NCI-H345 treated with DMSO at 0.1 percent for 48 hours (cell line): Measurements from ENCODE around the gene HDAC8.
A peak's percentile ranks its signal among the peaks of the same experiment; 100 is the strongest.
"Not testable (repeated sequence)": the region's sequence is repeated elsewhere in the genome, so short reads cannot be mapped to it uniquely, and the experiment has no call there.

ENCODE experiments used
- DNase-seq: peaks from one replicate; lab custom pipeline; 2025; ENCODE audit not compliant: unreplicated experiment; lab: John Stamatoyannopoulos, UW

The HDAC8 gene

GRCh38 chrX:72326605-72327300, 245.9 kb downstream of the HDAC8 start:
- no peak for DNase-seq

GRCh38 chrX:72319651-72320050, 253.0 kb downstream of the HDAC8 start:
- not testable (repeated sequence) for DNase-seq

DNA sequence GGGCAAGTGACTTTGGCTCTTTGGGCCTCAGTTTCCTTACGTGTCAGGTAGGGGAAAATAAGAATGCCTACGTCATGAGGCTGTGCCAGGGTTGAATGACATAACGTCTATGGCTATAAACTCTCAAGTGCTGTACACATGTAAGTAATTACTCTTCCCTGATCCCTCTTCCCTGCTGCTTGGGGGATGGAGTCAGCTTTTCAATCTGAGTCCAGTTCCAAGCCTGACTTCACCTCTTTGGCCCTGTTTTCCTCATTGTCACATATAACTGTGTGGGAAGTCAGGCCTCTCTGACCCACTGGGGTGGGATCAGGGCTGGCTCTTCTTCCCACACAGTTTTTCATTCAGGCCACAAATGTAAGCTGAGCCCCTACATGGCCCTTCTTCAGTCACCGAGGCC, 255.5 kb downstream of the HDAC8 start:
- no peak for DNase-seq

DNA sequence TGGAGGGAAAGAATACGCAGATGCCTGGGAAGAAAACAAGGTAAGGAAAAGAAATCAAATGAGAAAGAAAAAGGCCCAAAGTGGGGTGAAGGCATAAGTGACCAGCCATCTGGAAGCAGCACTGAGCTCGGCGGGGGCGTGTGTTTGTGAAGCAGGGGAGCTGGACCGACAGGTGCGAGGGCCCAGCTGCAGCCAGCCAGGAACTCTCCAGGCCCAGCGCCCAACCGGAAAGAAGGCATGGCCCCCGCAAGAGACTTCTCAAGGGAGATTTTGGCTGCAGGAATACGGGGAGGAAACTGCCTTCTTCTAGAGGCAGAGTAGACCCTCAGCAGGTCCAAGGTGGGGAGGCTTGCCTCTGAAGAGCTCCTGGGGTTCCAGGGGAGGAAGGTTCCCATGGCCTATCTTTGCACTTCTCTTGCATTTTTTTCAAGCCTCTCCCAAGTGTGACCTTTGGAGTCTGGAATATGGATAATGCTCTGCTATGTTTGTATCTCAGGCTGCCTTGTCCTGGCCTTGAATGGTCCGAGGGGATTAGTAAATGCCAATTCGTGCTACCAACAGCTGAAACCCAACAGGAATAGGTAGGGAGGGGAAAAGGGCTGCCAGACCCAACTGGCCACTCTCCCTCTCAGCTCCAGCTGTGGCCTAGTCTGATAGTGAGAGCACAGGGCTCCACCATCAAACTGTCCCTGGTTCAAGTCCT, 256.1 kb downstream of the HDAC8 start:
- DNase-seq = no peak

DNA sequence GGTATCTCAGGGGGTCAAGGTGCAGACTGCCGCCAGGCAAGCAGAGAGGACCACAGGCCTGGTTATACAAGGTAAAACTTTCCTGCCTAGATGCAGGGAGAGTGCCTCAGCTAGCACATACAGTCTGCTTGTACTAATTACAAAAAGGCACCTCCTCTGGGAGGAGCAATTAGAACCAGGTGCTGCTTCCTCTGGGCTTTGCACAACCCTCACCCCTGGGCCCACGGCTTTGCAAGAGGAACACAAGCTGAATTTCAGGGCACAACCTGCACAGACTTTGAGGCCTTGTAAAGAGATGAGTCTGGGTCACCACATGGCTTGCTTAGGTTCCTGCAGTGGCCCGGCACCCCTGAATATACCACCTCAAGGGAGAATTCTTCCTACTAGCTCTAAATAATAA, 257.8 kb downstream of the HDAC8 start:
- DNase-seq = no peak

GRCh38 chrX:72313707-72314641, 258.7 kb downstream of the HDAC8 start:
- no peak for DNase-seq

- no peak for DNase-seq
These were observed 260.2 kb downstream of the HDAC8 start for GRCh38 chrX:72312311-72312940.

GRCh38 chrX:72309297-72310071, 263.2 kb downstream of the HDAC8 start:
- no peak for DNase-seq

- DNase-seq = peak; percentile 36
These were observed 263.9 kb downstream of the HDAC8 start for GRCh38 chrX:72308566-72309296.

DNA sequence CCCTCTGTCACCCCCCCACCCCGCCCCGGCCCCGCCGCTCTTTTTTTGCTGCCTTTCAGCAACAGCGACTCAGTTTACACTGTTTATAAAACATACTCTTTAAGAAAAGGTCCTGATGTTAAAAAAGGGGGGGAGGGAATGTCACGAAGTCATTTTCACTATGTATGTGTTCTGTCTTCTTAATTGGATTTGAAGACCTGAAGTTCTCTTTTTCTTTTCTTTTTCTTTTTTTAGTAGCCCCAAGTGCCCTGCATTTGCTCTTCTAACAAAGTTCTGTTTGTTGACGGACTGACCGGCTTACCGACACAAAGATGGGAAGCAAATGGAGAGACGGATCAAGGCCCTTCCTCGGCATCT, 264.5 kb downstream of the HDAC8 start:
- DNase-seq = no peak

GRCh38 chrX:72307646-72308051, 265.0 kb downstream of the HDAC8 start:
- no peak for DNase-seq

- peak; percentile 28 for DNase-seq
These were observed 265.6 kb downstream of the HDAC8 start for GRCh38 chrX:72306851-72307645.

DNA sequence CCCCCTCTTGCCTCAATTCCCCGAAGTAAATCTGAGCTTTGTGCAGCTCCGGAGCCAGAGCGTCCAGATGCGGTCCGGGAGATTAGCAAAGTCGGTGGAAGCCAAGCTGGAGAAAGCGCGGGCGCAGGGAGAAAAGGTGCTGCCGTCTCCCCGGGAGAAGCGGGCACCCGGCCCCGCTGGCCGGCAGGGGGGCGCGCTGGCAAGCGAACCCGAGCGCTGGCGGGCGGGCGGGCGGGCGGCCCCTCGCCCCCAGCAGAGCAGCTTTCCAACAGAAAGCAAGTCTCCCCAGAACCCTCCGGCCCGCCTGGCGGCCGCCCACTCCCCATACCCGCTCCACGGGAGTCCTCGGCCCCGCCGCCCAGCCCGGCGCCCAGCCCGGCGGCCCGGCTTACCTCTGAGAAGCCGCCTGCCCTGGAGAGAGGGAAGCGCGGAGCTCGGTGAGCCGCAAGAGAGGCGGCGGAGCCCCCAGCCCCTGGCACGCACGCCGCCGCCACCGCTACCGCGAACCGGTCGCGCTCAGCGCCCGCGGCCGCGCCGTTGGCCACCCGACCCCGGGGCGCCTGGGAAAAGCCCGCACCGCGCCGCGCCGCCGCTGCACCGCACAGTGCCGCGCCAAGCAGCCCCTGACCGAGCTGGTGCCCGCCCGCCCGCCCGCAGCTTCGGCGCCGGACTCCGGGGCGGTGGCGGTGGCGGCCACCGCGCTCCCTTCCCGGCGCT, 266.4 kb downstream of the HDAC8 start:
- DNase-seq = peak; percentile 8

DNA sequence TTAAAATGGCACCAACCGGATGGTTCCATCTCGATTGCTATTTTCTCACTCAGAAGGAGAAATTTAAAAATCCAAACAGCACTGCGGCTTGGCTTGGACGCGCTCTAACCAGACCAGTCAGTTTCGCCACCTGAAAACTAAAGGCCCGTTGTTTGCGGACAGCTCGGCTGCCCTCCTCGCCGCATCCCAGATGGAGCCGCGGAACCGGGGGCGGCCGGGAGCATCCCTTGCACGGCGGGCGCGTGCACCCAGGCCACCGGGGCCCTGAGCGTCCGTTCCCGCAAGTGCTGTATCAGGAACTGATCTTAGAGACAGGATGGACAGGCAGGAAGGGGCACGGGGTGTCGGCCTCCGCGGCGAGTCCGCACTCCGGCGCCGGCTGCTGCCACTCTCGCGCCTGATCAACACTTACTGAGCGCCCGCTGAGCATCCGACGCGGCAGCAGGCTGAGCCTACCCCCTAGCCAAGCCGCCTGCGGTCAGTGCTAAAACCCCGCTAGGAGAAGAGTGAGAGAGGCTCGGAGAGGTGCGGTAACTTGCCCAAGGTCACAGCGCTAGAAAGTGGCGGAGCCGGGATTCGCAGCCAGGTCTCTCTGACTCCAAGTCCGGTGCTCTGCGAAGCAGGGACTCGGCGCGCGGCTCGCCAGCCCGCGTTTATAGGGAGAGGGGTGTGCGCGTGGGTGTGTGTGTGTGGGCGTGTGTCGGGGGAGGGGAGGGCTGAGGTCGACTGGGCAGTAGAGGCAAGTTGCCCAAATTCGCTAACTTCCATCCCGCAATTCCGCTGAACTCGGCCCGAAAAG, 267.2 kb downstream of the HDAC8 start, which contains the start of gene CITED1:
Gene CITED1 (minus strand): TSS at position 629 of the 799 bp plus-strand sequence. CDS start 3,045 bp downstream, outside the sequence.
- no peak for DNase-seq

GRCh38 chrX:72304877-72305276, 267.8 kb downstream of the HDAC8 start:
- DNase-seq = no peak

DNA sequence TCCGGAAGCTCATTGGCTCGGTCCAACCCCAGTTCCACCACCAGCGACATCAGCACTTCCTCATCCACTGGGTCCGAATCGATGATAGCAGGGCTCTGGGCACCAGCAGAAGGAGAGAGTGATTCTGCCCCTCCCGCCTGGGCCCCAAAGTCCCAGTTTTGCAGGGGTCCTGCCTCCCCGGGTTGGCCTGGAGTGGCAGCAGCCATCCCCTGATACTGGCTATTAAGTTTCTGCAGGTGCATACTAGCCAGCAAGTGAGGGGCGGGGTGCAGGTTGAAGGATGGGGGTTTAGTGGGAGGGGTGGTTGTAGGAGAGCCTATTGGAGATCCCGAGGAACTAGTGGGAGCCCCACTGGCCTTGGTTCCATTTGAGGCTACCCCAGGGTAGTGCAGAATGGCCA, 270.9 kb downstream of the HDAC8 start:
- DNase-seq = no peak

DNA sequence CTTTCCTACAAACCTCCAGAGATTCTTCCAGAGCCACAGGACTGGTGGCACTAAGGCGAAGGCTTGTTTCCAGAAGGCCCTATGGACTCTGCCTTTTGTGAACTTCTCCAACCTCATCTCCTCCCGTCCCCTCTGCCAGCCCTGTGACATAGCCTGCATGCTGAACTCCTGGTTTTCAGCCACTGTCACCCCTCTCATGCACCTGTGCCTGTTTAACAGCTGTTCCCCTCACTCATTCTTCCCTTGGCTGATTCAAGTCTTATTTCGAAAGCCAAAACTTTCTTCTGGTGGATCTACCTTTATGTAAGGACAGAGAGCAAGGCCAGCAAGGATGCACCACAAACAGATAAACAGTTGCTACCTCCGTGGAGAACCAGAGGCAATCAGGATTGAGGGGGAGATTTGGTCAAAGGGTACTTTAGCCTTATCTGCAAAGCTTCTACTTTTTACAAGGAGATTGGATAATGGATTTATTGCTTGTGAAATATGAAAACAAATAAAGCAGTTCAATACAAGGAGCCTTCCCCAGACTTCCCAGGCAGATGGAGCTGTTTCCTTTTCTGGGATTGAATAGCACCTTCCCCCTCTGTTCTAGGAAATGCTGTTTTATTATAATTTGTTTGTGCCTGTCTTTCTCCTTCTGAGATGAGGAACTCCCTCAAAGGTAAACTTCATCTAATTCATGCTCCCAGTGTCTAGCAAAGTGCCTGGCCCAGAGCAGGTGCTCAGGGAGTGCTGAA, 272.6 kb downstream of the HDAC8 start:
- DNase-seq = no peak
